ENCODE data around the gene DHRS7C. TPM values are rescaled to one million over a fixed set of nuclear protein-coding genes. Genes with fewer than 3 reads are reported as not detected.
"Not testable (repeated sequence)": the region's sequence is repeated elsewhere in the genome, so short reads cannot be mapped to it uniquely, and the experiment has no call there.

DHRS7C gene
- total and polyA plus RNA-seq, 2 experiments from 2014 or later: 0.63 TPM; not detected in 1

DNA sequence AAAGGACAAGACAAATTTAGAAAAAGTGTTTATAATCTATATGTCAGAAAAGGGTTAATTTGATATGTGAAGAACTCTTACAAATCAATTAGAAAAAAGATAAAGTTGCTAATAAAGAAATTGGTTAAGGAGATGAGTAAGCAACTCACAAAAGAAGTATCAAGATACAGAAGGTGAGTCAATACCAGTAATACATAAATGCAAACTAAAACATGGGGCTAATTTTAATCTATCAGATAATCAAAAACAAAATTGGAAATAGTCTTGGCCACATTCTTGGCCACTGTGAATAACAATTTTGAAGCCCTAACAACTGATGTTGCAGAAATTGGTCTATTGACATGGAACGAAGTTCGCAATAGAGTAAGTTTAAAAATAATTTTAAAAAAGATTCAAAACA lies 6.8 kb downstream of the DHRS7C start:
- no peak overlapping the region for H3K4me3 ChIP-seq
- H3K4me1 ChIP-seq (ENCODE audit: low read depth): peaks cover 11% of the 10 kb centered on the region
- peaks cover 3% of the 10 kb centered on the region for H3K27me3 ChIP-seq
- H3K27ac ChIP-seq: no peak overlapping the region
- no peak for DNase-seq (ENCODE audit: low read depth in 1 of 2, low spot score in 1 of 2)
- H3K9me3 ChIP-seq (ENCODE audit: low read depth): no peaks in the 10 kb centered on the region
- TF ChIP-seq, protein P1, sequence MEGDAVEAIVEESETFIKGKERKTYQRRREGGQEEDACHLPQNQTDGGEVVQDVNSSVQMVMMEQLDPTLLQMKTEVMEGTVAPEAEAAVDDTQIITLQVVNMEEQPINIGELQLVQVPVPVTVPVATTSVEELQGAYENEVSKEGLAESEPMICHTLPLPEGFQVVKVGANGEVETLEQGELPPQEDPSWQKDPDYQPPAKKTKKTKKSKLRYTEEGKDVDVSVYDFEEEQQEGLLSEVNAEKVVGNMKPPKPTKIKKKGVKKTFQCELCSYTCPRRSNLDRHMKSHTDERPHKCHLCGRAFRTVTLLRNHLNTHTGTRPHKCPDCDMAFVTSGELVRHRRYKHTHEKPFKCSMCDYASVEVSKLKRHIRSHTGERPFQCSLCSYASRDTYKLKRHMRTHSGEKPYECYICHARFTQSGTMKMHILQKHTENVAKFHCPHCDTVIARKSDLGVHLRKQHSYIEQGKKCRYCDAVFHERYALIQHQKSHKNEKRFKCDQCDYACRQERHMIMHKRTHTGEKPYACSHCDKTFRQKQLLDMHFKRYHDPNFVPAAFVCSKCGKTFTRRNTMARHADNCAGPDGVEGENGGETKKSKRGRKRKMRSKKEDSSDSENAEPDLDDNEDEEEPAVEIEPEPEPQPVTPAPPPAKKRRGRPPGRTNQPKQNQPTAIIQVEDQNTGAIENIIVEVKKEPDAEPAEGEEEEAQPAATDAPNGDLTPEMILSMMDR (IDR thresholded peaks at IDR 0.05; ENCODE audit: low read depth, low read length): no peak
- H3K36me3 ChIP-seq: no peaks in the 10 kb centered on the region

DNA sequence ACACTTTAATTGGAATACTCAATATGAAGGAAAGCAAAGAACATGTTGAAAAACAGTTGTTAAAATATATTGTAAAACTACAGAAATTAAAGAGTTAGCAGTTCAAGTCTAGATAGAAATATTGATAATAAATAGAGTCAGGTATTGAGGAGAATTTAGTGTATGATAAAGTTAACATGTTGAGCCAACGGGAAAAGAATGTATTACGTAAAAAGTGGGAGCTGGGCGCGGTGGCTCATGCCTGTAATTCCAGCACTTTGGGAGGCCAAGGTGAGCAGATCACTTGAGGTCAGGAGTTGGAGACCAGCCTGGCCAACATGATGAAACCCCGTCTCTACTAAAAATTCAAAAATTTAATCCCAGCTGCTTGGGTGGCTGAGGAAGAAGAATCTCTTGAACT lies 7.9 kb downstream of the DHRS7C start:
- H3K4me1 ChIP-seq (ENCODE audit: low read depth); H3K27ac ChIP-seq; H3K27me3 ChIP-seq; H3K36me3 ChIP-seq; H3K4me3 ChIP-seq; DNase-seq (ENCODE audit: low read depth in 1 of 2, low spot score in 1 of 2); H3K9me3 ChIP-seq (ENCODE audit: low read depth): not testable (repeated sequence)

DNA sequence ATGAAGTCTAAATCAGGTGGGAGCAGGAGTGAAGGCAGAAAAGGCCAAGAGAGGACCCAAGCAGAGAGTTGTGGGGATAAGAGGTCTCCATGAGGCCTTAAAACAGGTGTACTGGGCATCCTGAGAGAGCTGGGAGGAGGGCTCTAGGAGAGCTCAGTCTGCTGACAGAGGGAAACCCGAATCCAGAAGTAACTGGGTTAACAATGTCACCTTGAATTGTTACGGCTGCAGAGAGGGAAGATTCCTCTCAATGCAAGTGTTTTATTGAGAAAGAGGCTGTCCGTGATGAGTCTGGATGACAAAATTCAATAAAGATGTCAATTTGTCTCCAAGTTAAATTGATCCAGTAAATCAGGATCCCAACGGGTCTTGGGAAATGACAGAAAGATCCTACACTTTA lies 8.3 kb downstream of the DHRS7C start:
- no peaks in the 10 kb centered on the region for H3K9me3 ChIP-seq (ENCODE audit: low read depth)
- H3K27me3 ChIP-seq: peaks cover 3% of the 10 kb centered on the region
- TF ChIP-seq, protein P1 (IDR thresholded peaks at IDR 0.05; ENCODE audit: low read depth, low read length): no peak
- no peak overlapping the region for H3K4me3 ChIP-seq
- no peaks in the 10 kb centered on the region for H3K36me3 ChIP-seq
- H3K27ac ChIP-seq: no peak overlapping the region
- DNase-seq (ENCODE audit: low read depth in 1 of 2, low spot score in 1 of 2): no peak
- H3K4me1 ChIP-seq (ENCODE audit: low read depth): no peaks in the 10 kb centered on the region

DNA sequence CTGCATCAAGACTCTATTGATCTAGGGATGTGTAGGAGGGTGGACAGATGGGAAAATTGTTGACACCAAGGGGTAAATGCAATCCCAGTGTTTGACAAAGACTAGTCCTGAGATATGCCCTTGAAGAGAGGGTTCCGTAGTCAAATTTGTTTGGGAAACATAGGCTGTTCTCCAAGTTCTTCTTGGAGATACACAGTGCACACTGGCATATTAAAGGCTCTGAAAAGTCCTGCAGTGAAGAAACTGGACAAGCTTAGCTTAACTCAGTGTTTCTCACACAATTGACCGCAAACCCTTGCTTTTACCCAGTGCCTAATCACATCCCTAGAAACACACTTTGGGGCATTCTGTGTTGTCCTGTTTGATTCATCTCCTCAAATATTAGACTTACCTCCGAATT lies 10.8 kb downstream of the DHRS7C start:
- H3K4me3 ChIP-seq: no peak overlapping the region
- DNase-seq (ENCODE audit: low read depth in 1 of 2, low spot score in 1 of 2): no peak
- H3K27ac ChIP-seq: no peak overlapping the region
- no peaks in the 10 kb centered on the region for H3K36me3 ChIP-seq
- TF ChIP-seq, protein P1 (IDR thresholded peaks at IDR 0.05; ENCODE audit: low read depth, low read length): no peak
- no peaks in the 10 kb centered on the region for H3K9me3 ChIP-seq (ENCODE audit: low read depth)
- H3K4me1 ChIP-seq (ENCODE audit: low read depth): no peaks in the 10 kb centered on the region
- H3K27me3 ChIP-seq: peaks cover 3% of the 10 kb centered on the region

DNA sequence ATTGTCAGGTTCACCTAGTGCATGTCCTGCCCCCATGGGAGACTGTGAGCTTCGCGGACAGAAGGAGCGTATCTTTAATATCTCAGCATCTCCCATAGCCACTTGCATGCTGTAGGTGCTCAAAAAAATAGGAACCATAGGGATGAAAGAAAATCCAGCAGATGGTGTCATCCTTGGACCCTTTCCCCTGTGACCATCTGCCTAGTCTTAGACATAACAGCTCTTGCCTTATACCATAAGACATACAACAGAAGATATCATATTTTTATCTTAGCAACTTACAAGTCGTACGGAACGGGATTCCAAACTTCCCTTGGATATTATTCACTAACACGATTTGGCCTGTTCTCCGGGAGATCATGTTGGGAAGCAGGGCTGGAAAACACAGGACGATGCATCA lies 14.5 kb downstream of the DHRS7C start:
- no peak overlapping the region for H3K27ac ChIP-seq
- H3K27me3 ChIP-seq: no peaks in the 10 kb centered on the region
- DNase-seq (ENCODE audit: low read depth in 1 of 2, low spot score in 1 of 2): no peak
- no peak overlapping the region for H3K4me3 ChIP-seq
- no peaks in the 10 kb centered on the region for H3K9me3 ChIP-seq (ENCODE audit: low read depth)
- no peaks in the 10 kb centered on the region for H3K36me3 ChIP-seq
- H3K4me1 ChIP-seq (ENCODE audit: low read depth): no peaks in the 10 kb centered on the region
- TF ChIP-seq, protein P1 (IDR thresholded peaks at IDR 0.05; ENCODE audit: low read depth, low read length): no peak

DNA sequence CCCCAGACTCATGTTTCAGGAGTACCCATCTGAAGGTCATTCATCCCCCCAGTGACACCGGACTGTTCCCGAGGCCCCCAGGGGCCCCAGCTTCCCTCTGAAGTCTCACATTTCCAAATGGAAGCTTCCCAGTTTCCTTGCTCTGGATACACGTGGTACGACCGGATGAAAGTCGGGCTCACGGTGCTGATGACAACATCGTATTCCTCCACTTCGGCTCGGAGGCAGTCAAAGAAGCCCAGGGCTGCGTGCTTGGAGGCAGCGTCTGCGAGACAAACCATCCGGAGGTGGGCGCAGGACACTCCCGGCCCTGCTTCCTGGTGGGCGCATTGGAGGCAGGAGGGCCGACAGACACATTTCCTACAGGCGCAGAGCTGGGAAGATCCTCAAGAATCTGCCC lies 18.7 kb downstream of the DHRS7C start:
- H3K9me3 ChIP-seq (ENCODE audit: low read depth): no peaks in the 10 kb centered on the region
- H3K4me1 ChIP-seq (ENCODE audit: low read depth): no peaks in the 10 kb centered on the region
- no peak overlapping the region for H3K27ac ChIP-seq
- H3K4me3 ChIP-seq: no peak overlapping the region
- H3K27me3 ChIP-seq: no peaks in the 10 kb centered on the region
- DNase-seq (ENCODE audit: low read depth in 1 of 2, low spot score in 1 of 2): no peak
- H3K36me3 ChIP-seq: no peaks in the 10 kb centered on the region
- TF ChIP-seq, protein P1 (IDR thresholded peaks at IDR 0.05; ENCODE audit: low read depth, low read length): no peak
